DMS114 treated with DMSO at 0.1 percent for 48 hours (cell line): ENCODE measurements around the gene SHISA7.

ENCODE experiments used
- DNase-seq: peaks from one replicate; lab custom pipeline; 2025; ENCODE audit not compliant: unreplicated experiment; lab: John Stamatoyannopoulos, UW

The SHISA7 gene

GRCh38 chr19:55391191-55391670 lies 51.9 kb downstream of the SHISA7 start:
- DNase-seq, result no peak

- DNase-seq, result no peak
These were observed 52.6 kb downstream of the SHISA7 start for GRCh38 chr19:55390461-55390880.

GRCh38 chr19:55389386-55390317 lies 53.4 kb downstream of the SHISA7 start:
- DNase-seq, result no peak

- DNase-seq, result no peak
These were observed 55.2 kb downstream of the SHISA7 start for GRCh38 chr19:55387736-55388497.

- DNase-seq, result no peak
These were observed 56.6 kb downstream of the SHISA7 start for GRCh38 chr19:55386493-55386971.

GRCh38 chr19:55385724-55386492 lies 57.2 kb downstream of the SHISA7 start, which contains the start of gene RPL28:
TSS of gene RPL28 (plus strand) at chr19:55385932. CDS start at chr19:55386358, 426 bp downstream.
- DNase-seq, result peak; percentile 98

GRCh38 chr19:55384920-55385723 lies 58.0 kb downstream of the SHISA7 start:
- DNase-seq, result peak; percentile 97

- DNase-seq, result no peak
These were observed 58.8 kb downstream of the SHISA7 start, which contains the start of gene TMEM238 for GRCh38 chr19:55384131-55384919. TSS of gene TMEM238 (minus strand) at chr19:55384292. CDS start at chr19:55384259, 33 bp downstream.

- DNase-seq, result peak; percentile 59
These were observed 59.6 kb downstream of the SHISA7 start for GRCh38 chr19:55383279-55384130.

- DNase-seq, result no peak
These were observed 60.5 kb downstream of the SHISA7 start for GRCh38 chr19:55382522-55383054.

- DNase-seq, result no peak
These were observed 61.1 kb downstream of the SHISA7 start for GRCh38 chr19:55382013-55382412.

GRCh38 chr19:55379174-55379573 lies 63.9 kb downstream of the SHISA7 start:
- no peak for DNase-seq
